Right ventricle myocardium inferior (tissue), 1 donor: ENCODE measurements around the gene CD300LF. TPM values are rescaled to one million over a fixed set of nuclear protein-coding genes. Genes with fewer than 3 reads are reported as not detected.

Experiments
- ATAC-seq: fragments of 200-7000 bp; cut with Tn5 transposase; one replicate; pipeline ENCODE4 v1.9.1; 2020; ENCODE audit warnings: mild to moderate bottlenecking, moderate library complexity
- DNase-seq: peaks from one replicate; pipeline ENCODE4 v3.0.0; 2021; ENCODE audit errors: missing footprints
- intact Hi-C: fragments of 100-400 bp; cut with DNase I; formaldehyde crosslinking; loops from one replicate; pipeline ENCODE4 v1.11.0; 2022
- total RNA-seq: library from RNA; stranded (reverse); fragmentation: NEBNext Ultra II Directional; extraction: Animal tissue kit (Norgen Biotek cat#: 25700); gene quantifications from one replicate; pipeline ENCODE4 v1.2.1, GENCODE V29; 2021
- donor health status: DM: no; HTN: yes; CAD: no; lungs with severe emphysema.

Gene CD300LF
- total RNA-seq, 1 donor from 2014 or later, result 0.35 TPM

DNA sequence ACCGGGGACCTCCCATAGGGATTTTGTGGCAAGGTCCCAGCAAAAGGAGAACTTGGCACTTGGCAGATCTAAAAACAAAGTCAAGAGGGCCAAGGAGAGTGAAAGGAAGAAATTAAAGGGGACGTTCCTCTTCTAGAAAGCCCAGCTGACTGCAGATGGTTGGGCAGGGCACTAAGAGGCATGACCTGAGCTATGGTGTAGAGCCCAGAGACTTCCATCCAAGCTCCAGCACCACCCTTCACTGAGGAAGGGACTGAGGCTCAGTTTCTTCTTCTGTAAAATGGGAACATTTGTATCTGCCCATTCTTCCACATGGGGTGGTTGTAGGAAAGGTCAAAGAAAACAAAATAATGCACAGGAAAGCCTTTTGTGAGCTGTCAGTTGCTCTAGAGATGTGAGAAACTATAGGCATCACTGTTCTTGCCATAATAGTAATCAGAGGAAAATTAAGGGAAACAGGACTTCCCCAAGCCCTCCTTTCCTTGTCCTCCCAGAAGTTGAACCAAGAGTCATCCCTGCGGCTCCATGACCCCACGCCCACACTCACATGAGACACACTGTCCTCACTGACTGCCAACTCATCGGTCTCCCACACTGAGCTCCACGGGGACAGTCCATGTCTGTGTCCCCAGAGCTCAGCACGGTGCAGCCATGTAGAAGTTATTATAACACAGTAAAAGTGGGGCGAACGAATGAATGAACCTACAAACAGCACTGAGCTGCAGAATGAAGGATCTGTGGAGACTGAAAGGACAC, 10.4 kb downstream of the CD300LF start:
- intact Hi-C loops, result no loop called here
- ATAC-seq, result no peak
- DNase-seq, result no peak

DNA sequence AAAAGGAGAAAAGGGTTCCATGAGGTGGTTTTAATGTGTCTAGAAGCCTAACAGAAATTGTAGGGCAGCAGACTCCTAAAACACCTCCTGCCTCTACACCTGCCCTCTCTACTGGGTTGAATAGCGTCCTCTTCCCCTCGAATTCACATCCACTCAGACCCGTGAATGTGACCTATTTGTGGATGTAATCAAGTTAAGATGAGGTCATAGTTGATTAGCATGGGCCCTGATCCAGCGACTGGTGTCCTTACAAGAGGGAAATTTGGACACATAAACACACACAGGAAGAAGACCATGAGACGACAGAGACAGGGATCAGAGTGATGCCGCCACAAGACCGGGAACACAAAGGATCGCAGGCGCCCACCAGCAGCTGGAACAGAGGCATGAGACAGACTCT, 13.5 kb downstream of the CD300LF start:
- ATAC-seq (no peak), DNase-seq (no peak)
- intact Hi-C loops, result no loop called here

DNA sequence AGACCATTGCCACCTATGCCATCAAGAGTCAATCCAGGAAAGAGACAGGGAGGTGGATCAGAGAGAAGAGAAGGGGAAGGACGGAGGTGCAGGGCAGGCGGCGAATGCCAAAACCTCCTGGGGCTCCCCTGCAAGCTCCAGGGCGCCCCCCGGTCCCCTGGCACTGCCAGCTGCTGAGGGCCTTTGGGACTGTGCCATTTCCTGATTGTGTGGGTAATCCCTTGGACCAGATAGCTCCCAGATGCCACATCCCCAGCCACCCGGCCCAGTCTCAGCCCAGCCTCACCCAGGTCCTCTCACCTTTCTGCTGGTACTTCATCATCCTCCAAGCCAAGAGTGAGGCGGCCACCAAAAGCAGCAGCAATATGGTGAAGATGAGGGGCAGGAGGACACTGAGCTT, 14.7 kb downstream of the CD300LF start:
- DNase-seq (no peak), ATAC-seq (no peak)
- intact Hi-C loops, result no loop called here

DNA sequence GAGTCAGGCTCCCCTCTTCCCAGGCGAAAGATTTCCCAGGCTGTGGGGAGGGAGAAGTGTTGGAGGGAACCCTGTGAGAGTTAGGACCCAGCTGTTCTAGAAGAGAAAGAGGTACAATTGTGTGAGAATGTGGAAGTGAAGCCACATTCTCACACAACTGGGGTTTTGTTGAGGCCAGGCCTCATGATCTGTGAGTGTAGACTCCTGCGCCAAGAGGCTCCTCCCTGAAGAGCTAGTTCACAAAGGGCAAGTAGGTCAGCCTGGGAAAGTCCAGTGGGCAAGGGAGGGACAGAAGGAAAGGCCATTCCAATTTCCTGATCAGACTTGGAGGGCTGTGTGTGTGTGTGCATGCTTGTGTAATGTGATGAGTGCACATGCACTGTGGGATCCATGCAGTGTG, 15.2 kb downstream of the CD300LF start:
- intact Hi-C loops, result no loop called here
- ATAC-seq, result no peak
- no peak for DNase-seq

DNA sequence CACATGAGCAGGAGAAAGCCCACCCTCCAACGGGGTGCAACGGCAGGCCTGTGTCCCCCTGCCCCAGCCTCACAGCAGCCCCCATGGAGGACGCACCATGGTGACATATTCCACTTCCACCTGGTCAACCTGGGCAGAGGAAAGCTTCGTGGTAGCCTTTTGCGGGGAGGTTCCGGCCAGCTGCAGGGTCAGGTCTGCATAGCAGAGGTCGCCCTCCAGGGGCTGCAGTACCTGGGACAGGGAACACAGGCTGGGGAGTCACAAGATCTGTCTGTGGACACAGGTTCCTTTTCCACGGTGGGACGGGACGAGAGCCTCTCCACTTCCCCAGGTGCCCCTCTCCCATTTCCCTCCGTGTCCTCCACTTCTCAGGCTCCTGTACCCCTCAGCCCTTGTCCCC, 17.1 kb downstream of the CD300LF start:
- DNase-seq, result no peak
- ATAC-seq, result no peak
- intact Hi-C loops, result no loop called here

DNA sequence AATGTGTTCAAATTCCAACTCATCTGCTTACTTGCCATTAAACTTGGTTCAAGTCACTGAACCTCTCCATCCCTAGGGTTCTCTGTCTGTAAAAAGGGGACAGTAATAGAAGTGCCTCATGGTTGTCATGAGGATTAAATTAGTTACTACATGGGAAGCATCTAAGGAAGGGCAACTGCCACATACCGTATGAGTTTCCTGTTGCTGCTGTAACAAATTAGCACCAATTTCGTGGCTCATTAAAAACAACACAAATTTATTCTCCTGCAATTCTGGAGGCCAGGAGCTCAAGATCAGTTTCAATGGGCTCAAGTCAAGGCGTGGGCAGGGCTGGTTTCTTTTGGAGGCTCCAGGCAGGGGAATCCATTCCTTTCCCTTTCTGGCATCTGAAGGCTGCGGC, 18.6 kb downstream of the CD300LF start:
- intact Hi-C loops, result no loop called here
- ATAC-seq (no peak), DNase-seq (no peak)

DNA sequence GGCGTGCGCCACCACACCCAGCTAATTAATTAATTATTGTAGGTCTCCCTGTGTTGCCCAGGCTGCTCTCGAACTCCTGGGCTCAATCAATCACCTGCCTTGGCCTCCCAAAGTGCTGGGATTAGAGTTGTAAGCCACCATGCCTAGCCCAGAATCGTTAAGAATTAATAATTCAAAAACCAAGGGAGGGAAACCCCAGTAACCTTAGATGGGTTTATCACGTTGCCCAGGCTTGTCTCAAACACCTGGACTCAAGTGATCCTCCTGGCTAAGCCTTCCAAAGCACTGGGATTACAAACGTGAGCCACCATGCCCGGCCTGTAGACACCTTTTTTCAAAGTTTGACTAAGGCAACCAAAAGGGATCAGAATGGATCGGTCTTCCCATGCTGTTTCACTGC, 21.6 kb downstream of the CD300LF start:
- ATAC-seq, result no peak
- intact Hi-C loops, result no loop called here

DNA sequence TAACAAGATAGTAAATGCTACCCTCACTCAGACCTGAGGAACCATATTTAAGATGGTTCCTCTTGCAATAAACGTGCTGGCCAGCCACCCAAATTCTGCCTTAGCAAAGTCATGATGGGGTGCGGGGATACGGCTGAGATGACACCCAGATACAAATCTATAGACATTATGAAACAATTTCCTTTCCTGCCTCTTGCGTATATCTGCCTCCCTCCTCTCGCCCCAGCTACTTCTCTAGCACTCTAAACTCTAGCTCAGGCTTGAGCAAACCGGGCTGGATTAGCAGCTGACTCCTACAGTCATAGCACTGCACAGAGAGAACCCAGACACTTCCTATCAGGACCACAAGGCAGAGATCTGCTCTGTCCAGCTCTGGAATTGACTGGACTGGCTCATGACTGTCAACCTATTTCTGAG, 22.3 kb downstream of the CD300LF start:
- ATAC-seq, result peak; percentile 71
- intact Hi-C loops, result no loop called here

More for the DNA sequence above, 21.6 kb downstream of the CD300LF start:
- no peak for DNase-seq

DNA sequence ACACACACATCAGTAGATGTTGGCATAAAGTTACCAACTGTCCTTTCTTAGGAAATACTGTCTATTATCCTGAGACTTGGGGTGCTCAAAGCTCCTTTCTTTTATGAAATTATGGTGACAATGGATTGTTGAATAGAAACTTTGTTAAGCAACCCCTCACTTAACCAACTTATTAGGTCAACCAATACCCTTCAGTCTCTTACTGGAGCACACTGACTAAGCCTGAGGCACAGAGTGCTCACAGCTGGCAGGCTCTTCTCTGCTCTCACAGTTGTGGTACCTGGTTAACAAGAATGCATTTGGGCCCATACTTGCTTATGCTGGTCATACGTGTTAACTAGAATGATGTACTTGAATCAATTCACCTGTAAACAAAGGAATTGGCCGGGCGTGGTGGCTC, 24.8 kb downstream of the CD300LF start:
- DNase-seq, result no peak
- no peak for ATAC-seq

More for the DNA sequence above, 22.3 kb downstream of the CD300LF start:
- no peak for DNase-seq

DNA sequence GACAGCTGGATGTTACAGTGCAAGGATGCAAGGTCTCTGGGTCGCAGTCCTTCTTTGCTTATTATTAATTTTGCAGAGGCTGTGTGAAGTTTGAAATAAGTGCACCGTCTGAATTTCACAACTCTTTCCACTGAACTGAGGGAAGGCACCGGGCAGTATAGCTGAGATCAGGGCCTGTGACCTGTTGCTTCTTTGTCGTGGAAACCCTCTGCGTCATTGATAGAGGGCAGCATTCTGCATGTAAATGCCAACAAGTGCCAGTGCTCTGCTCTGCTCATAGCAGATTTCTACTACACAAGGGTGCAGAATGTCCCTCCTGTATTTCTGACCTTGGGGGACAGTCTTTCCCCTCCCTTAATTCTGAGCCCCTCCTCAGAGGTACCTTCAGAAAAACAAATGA, 26.0 kb downstream of the CD300LF start:
- ATAC-seq (no peak), DNase-seq (no peak)
- intact Hi-C loops, result no loop called here

More for the DNA sequence above, 24.8 kb downstream of the CD300LF start:
- intact Hi-C loops, result no loop called here

DNA sequence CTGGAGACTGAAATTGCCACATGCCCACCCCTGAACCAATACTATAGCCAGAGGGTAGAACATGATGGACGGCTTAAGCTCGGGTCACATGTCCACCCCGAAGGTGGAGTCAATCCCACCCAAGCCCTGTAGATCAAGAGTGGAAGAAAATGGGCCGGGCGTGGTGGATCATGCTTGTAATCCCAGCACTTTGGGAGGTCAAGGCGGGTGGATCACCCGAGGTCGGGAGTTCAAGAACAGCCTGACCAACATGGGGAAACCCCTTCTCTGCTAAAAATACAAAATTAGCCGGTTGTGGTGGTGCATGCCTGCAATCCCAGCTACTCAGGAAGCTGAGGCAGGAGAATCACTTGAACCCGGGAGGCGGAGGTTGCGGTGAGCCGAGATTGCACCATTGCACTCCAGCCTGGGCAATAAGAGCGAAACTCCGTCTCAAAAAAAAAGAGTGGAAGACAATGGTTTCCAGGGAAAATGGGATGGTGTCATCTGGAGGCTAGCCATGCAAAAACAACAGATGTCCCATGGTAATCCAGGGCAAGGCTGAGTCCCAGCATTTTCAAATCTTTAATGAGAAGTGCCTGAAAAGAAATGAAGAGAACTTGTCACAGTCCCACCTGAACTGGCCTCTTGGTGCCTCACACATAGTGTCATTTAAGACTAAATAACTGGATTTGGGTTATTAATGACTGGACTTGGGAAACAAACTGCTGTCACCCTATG, 30.1 kb downstream of the CD300LF start:
- ATAC-seq (no peak), DNase-seq (no peak)
- intact Hi-C loops, result no loop called here

DNA sequence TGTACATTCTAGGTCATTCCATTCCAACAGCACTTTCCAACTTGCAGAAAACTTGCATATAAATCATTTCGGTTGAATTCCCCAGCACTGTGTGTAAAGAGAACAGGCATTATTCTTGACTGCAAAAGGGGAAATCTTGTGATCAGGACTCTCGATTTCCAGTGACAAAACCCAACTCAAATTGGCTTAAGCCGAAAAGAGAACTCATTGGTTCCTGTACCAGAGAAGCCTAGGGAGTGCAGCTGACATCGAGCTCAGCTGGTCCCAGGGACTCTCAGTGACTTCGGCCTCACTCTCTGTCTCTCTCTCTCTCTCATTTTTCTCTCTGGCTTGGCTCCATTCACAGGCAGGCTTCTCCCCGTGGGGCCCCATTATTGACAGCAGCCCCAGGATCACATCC, 30.7 kb downstream of the CD300LF start:
- ATAC-seq (no peak), DNase-seq (no peak)
- intact Hi-C loops, result no loop called here

DNA sequence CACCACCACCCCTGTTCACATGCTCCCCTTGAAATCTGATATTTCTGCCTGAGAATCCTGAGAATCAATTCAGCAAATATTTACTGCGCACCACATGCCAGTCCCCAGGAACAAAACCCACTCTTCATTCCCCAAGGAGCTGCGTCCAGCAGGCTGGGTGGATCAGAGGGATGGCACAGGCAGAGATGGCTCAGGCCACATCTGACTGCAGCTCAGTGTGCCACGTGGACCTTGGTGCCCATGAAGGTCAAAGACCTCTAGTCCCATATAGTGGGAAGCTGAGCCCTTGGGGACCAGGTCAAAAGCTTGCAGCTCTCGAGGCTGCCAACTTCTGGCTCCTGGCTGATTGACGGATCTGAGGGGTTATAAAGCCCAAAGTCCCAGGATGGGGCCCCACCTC, 31.8 kb downstream of the CD300LF start:
- ATAC-seq, result no peak
- intact Hi-C loops, result no loop called here
- no peak for DNase-seq

DNA sequence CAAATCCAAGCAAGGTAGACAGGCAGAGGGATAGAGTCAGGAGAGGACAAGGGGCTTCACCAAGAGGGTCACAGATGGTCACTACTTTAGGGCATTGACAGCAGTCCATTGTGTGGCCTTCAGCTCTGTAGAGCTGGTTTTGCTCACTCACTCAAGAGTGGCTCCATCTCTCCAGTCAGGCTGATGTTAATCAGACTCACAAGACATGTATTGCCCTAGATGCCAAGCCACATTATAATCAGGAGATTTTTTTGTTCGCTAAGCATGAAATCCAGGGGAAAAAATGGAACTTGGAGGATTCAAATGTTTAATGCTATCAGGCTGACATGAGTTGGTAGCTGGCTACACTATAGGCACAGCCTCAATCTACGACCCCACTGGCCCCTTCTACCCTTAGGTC, 32.5 kb downstream of the CD300LF start:
- ATAC-seq (no peak), DNase-seq (no peak)
- intact Hi-C loops, result no loop called here

DNA sequence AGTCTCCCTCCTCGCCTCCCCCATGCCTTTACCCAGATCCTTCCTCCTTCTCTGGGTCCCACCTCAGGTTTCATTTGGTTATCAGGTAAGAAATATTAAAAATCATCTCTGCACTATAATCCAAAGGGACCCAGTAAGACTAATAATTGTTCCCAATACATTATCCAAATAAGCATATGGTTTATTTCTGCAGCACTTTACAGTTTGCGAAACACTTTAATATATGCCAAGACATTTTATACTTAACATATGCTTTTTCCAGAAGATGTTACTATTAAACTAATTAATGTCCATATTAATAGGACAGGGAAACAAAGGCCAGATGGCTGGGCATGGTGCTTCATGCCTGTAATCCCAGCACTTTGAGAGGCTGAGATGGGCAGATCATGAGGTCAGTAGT, 33.3 kb downstream of the CD300LF start:
- no peak for ATAC-seq
- DNase-seq, result no peak
- intact Hi-C loops, result no loop called here

DNA sequence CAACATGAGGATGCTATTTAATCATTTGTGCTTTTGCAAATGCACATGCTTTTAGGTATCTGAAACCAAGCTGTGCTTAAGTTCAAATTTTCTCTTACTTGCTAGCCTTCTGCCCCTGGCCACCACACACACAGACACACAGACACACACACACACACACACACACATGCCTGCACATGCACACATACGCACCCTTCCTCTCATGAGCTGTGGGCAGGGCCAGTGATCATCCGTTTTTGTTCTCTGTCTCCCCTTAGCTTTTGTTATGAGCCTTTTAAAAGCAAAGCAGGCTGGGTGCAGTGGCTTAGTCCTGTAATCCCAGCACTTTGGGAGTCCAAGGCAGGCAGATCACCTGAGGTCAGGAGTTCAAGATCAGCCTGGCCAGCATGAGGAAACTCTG, 34.2 kb downstream of the CD300LF start:
- intact Hi-C loops, result no loop called here
- no peak for DNase-seq
- no peak for ATAC-seq

DNA sequence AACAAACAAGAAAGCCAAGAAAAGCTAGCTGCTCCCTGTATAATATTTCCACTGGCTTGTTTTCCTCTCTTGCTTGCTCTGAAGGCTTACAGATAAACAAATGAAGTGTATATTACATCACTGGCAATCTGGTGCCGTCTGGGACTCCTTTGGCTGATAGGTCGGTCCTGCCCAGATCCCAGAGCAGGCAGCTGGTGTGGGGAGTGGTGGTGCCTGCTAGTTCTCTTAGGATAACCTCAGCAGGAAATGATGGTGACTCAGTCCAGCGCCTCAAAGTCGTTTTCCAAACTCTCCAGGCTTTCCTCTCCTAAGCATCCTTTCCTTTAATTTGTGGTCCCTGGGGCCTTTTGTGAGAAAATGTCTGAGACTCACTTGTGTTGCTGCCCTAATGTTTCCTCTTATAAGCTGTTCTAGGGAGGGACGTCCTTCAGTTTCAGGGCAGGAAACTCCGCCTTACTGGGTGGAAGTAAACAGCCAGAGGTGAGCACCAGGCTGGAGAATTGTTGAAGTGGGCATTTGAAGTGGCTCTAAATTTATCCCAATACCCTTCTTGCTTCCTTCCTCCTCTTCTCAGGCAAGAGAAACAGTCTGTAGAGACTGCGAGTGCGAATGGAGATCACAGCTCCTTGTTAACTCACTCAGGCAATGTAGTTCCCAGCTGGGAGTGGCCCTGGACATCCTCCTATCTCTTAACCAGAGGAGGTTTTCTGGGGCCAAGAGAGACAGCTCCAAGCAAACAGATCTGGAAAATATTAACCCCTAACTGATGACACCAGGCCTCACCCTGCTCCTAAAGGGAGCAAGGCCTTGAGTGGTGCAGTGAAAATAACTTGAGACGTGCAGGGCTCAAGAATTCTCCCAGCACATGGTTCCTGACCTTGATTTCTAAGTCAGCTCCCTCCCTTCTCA, 34.9 kb downstream of the CD300LF start:
- intact Hi-C loops, result no loop called here

DNA sequence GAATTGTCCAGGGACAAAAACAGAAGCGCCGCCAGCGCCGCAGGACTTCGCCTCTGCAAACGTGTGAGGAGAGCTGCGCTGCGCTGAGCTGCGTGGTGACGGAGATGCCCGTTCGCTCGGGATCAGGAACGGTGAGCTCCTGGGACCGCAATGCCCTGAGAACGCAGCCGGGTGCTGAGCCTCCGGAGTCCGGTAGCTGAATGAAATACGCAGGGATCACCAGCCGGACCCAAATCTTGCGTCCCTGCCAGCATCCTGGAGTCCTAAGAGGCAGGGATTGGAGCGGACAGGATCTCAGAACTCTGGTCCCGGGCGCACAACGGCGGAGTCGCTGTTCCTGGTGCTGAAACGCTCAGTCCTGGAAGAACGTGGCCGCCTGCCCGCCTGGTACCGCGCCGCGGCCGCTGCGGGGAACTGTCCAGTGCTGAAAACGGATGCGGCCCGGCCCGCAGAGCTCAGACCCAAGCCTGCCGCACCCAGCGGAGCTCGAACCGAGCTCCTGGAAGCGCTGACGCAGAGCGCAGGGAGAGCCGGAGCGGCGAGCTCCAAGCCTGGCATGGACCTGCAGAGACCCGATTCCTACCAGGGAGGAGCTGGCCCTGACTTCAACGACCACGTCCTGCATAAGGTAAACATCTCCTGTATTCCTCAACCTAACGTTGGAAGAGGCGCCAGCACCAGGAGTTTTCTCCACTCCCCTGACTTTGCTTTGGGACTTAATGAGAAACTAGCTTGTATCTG, 41.5 kb downstream of the CD300LF start:
- intact Hi-C loops, result no loop called here
- DNase-seq (peak; percentile 87), ATAC-seq (peak; percentile 88)

More for the DNA sequence above, 34.9 kb downstream of the CD300LF start:
- DNase-seq, result no peak
- peak; percentile 94 for ATAC-seq

DNA sequence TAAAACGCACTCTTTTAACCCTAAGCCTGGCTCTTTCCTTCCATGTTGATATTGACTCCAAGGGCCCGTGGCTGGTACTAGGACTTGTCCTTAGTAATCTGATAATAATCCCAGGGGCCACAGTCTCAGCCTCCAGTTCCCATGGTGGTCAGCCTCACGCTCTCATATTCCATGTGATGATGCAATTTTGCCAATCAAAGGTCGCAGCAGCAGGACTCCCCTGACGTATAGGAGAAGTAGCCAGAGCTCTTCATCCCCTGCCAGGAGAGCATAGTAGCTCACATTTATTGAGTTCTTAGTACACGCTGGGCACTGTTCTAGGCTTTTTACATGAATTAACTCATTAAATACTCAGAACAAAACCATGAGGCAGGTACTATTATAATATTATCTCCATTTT, 42.4 kb downstream of the CD300LF start:
- intact Hi-C loops, result no loop called here
- DNase-seq (no peak), ATAC-seq (no peak)
